ENCODE results near the gene GMPS. TPM values are rescaled to one million over a fixed set of nuclear protein-coding genes. Genes with fewer than 3 reads are reported as not detected.
"Not testable (repeated sequence)": the region's sequence is repeated elsewhere in the genome, so short reads cannot be mapped to it uniquely, and the experiment has no call there.

The GMPS gene
- total RNA-seq, 1 donor from 2014 or later = 50.2 TPM

DNA sequence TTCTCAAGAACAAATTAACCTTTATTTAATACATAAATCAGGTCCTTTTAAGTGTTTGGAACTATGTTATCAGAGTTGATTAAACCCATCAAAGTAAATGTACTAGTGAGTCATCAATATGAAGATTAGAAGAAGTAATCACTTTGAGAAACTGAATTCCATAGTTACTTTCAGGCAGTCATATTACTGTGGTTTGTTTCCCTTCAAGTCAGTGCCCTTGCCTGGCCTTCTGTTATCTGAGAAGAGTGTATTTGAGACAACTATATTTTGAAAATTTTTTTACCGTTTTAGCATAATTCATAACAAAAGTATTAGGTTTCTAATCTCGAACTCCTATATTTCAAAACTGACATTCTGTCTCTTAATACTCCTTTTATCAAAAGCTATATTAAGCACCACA lies 73.6 kb downstream of the GMPS start:
- no peak for DNase-seq

DNA sequence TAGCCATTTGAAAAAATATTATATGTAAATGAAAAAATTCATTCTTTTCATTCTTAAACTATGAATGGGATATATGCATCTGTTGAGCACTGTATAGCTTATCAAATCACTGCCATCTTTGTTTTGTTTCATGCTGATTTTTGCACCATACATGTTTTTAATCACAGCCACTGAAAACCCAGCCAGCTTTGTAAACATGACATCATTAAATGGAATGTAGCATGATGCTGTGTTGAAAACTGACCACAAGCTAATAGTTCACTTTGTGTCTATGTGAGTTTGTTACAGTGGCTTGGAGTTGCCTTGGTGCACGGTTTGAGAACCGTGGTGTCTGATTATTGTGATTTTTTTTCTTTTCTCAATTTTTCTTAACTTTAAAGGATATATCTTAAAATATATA lies 75.7 kb downstream of the GMPS start:
- no peak for DNase-seq

DNA sequence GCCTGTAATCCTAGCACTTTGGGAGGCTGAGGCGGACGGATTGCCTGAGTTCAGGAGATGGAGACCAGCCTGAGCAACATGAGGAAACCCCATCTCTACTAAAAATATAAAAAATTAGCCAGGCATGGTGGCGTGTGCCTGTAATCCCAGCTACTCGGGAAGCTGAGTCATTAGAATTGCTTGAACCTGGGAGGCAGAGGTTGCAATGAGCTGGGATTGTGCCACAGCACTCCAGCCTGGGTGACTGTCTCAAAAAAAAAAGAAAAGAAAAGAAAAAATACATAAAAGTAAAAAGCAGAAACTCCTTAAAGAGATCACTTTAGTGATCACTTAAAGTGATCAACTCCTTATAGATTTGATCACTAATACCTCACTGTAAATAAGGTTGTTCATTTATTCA lies 78.0 kb downstream of the GMPS start:
- DNase-seq = no peak

DNA sequence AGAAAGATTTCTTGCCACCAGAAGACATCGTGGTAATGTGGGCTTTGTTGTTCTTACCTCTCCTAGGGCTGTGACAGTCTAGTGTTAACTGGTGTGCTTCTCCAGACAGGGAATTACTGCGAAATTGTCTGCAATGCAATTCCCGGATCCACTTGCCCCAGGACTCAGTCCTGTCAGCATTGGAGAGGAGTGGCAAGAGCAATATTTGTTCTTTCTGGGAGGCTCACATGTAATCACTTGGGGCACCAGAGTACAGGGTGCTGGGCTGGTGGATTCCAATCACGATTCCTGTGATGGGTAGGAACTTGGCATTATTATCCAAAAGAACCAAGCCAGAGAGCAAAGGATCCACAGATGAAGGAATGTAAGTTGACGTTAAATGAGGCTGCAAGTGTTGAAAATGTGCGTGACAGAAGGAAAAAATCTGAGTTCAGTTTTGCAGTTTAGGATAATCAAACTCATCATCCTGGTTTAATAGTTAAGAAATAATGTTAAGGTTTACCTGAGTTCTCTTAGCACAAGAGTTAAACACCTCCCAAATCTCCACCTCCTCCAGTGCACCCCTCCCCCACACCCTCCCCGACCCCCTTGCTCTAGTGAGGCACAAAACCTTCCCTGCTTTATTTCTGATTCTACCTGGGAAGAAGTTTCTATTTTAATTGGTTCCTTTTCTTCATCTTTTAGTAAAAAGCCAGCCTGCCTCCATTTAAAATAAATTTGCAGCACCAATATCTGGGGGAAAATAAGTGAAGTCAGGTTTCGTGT lies 79.2 kb downstream of the GMPS start:
- no peak for DNase-seq

DNA sequence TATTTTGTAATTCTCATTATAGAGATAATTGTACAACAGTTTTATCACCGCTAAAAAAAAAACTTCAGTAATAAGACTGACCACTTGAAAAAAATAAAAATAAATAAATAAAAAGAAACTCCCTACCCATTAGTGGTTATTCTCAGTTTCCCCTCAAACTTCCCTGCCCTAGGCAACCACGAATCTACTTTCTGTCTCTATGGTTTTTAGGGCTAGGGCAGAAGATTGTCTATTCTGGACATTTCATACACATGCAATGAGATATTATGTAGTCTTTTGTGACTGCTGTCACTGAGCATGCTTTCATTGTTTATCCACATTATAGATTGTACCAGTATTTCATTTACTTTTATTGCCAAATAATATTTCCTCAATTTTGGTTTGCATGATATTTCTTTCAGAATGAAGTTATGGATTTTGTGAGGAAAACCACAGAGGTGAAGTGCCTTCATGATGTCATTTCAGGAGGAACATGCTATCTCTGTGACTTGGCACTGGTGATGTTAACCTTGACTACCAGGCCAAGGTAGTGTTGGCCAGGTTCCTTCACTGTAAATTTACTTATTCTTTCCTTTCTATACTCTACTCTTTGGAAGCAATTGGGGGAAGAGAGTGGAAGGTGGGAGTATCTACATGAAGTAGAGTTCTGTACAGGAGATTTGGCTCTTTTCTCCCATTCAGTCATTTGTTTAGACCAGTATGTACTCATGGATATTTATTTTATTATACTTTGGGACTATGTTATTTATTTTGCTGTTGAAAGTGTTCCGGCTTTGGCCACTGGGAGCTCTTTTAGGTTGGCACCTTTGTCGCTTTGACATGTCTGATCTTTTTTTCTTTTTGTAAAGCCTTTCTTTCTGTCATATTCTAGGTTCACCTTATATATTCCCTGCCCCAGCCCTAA lies 86.3 kb downstream of the GMPS start:
- DNase-seq = no peak

DNA sequence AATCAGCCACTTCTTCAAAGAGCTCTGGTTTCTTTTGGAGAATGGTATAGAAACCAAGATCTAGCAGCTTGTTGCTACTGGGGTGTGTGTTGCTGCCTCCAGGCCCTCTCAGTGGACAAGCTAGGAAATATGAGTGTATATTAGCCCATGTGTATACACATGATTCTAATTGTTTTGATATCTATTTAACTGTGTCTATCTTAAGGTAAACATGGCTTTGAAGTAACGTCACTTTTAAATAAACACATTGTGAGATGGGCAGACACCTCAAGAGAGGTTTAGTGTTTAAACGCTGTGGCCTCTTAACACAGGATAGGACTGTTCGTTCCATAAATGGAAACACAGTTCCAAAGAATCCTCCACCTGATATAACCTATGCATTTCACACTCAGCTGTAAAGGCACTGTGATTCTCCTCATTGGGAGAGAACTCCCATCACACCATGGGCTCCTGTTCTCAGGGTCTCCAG lies 87.0 kb downstream of the GMPS start:
- DNase-seq = no peak

DNA sequence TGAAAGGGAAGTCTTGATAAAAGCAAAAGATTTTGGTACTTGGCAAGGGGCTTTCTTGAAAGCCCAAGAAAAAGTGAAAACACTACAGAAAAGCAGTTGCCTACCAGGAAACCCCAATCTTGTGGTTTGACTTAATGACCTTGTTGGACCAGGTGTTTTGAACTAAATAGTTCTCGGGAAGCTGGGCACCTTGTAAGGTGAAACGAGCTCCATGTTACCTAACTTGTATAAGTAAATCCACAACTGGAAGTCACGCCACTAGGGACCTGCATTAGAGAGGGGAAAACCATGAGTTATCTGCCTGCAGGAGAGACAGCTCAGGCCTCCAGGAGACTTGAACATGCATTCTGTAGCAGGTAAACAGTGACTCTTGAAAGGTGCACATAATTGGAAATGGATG lies 88.2 kb downstream of the GMPS start:
- DNase-seq = no peak

DNA sequence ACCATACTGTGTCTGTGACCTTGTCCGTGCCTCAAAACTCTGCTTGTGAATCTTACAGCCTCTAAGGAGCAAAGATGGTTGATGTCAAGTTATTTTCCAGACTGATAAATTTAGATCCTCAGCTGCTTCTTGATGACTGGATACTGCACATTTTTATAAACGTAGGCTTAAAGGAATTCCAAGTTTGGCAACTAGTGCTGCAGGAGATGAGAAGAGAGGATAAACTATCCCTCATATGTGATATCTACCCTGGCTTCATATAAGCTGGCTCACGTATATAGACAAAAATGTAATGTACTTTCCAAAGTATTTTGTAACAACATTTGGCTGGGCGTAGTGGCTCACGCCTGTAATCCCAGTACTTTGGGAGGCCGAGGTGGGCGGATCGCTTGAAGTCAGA lies 89.6 kb downstream of the GMPS start:
- DNase-seq = no peak

DNA sequence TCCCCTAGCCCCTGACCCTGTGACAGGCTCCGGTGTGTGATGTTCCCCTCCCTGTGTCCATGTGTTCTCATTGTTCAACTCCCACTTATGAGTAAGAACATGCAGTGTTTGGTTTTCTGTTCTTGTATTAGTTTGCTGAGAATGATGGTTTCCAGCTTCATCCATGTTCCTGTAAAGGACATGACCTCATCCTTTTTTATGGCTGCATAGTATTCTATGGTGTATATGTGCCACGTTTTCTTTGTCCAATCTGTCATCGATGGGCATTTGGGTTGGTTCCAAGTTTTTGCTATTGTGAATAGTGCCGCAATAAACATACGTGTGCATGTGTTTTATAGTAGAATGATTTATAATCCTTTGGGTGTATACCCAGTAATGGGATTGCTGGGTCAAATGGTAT lies 90.6 kb downstream of the GMPS start:
- DNase-seq = not testable (repeated sequence)

DNA sequence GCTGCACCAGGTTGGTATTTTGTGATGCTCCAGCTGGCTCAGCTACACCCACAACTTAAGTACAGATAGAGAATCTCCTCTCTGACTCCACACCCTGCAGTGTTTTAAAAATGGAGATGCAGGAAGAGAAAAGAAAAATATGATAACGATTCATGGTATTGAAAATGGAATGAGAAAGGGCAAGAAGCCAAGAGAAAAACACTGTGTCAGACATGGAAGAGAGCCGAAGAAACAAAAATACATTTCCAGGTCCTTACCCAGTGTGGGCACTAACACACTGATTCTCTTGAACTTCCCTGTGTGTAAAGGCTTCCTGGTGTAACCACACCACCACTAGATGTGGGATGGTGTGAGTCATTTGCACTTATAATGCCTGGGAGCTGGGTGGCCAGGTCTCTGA lies 93.1 kb downstream of the GMPS start:
- no peak for DNase-seq

DNA sequence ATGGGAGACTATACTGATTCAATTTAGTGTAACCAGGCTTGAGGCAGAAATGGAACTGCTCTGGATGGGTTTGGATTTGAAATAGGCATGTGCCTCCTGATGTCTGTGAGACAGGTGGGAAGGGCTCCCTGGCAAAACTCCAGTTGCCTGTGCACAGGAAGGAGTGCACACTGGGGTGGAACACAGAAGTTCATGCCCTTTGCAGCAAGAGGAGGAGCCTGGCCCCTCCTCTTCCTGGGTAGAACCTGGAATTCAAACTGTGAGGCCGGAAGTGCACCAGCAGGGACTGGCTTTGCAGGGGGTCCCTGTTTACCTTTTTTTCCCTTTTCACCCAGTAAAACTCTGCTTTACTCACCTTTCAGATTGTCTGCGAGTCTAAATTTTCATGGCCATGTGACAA lies 99.9 kb downstream of the GMPS start:
- DNase-seq = no peak

DNA sequence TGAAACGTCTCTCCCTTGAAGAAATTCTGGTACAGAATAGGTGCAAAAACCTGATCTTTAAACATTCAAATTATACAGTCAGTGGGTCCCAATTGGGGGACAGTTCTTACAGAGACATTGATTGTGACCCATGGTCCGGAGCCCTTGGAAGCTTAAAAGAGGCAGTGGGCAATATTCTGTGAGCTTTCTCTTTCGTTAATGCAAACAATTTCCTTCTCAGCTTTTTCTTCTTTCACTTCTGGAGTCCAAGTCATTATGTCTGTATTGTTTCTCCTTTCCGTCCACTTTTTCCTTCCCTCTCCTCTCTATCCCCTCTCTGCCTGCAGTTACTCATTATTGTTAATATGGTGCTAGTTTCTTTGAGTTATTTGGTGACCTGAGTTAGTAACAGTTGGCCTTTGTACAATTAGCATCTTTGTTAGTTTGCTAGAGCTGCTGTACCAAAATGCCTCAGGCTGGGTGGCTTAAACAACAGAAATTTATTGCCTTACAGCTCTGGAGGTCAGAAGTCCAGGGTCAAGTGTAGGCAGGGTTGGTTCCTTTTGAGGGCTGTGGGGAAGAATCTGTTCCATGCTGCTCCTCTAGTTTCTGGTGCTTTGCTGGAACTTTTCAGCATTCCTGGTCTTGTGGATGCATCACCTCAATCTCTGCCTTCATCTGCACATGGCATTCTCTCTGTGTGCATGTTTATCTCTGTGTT lies 102.6 kb downstream of the GMPS start:
- DNase-seq = no peak

DNA sequence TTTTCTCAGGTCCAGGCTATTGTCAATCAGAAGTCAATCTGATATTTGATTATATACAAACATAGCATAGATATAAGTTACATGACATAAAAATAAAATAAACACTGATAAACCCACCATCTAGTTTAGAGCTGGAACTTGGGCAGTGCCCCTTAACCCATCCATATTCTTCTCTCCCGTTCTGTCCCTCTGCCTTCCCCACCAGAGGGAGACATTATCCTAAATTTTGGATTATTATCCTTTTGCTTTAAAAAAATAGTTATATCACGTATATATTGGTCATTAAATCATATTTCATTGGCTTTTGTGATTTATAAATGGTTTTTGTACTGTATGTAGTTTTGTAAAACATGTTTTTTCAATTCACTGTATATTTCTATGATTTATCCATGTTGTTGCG lies 107.9 kb downstream of the GMPS start:
- no peak for DNase-seq

DNA sequence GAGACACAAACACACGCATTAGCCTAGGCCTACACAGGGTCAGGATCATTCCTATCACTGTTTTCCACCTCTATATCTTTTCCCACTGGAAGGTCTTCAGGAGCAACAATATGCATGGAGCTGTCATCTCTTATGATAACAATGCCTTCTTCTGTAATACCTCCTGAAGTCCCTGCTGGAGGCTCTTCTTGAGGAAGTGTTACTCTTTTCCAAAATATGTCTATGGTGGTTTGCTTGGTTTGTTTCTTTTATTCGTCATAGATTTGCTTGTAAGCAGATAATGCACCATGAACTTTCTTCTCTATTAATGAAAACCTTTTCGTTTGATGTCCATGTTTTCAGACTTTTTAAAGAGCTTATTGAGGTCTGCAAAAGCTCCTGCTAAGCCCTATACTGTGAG lies 109.3 kb downstream of the GMPS start:
- DNase-seq = no peak

DNA sequence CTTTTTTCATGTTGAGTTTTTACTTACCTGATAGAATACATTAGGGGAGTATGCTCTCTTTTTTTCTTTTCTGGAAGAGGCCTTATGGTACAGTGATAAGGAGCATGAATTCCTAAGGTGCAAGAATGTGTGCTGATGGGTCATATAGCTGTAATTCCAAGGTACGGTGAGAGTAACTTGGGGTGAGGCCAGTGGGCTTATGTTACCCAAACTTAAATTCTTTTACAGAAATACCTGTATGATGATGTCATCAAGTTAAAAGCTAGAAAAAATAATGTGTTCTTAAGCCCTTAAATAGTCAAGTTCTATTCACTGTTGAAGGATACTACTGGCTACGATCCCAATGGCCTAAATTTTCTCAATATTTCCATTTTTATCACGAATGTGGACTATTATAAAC lies 111.2 kb downstream of the GMPS start:
- no peak for DNase-seq

DNA sequence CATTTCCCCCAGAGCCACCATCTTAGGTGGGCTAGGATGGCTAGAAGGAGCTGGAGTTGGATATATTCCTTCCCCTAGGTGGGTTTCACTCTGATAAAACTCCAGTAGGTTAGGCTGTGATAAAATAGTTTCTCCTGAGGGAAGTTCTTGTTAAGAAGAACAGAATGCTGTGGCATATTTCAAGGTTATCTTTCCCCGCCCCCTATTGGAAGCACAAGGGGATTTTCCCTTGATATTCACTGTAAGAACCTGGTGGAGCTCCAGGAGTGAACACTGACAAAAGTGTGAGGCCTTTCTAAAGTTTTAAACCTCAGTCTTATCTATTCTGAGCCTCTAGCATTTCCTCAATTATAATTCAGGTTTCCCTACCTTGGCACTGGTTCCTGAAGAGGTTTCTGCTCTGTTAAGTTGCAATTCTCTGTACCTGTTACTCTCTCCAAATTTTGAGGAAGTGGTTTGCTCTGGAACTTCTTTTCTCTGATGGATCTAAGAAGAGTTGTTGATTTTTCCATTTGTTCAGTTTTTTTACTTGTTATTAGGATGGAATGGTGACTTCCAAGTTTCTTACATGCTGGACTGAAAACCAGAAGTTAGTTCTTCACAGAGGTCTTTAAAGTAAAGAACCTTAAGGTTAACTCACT lies 113.5 kb downstream of the GMPS start:
- DNase-seq = no peak

DNA sequence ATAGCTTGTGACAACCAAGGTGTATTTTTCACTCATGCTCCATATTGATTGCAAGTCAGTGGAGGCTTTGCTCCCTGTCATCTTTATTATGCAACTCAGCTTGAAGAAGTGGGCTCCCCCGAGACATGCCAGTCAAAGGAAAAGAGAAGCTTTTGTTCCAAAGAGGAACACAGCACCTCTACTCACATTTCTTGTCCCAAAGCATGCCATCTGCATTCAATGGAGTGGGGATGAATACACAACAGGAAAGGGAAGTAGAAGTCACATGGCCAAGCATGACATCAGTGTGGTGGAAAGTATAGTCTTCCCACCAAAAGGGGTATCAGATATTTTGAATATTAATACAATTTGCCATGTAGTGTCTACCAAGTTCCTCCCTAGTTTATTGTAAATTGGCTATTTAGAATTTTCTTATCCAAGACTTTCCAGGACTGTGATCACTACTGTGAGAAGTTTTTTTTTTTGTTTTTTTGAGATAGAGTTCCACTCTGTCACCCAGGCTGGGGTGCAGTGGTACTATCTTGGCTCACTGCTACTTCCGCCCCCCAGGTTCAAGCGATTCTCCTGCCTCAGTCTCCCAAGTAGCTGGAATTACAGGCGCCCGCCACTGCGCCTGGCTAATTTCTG lies 114.5 kb downstream of the GMPS start:
- DNase-seq = no peak

DNA sequence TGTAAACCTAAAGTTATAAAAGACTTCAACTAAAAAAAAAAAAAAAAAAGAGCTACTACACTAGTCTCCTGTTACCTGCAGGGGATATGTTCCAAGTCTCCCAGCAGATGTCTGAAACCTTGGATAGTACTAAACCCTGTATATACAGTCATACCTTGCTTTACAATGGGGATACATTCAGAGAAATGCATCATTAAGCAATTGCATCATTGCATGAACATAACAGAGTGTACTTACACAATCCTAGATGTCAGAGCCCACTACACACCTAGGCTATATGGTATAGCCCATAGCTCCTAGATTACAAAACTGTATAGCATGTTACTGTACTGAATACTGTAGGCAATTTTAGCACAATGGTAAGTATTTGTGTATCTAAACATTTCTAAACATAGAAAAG lies 119.1 kb downstream of the GMPS start:
- DNase-seq = no peak

DNA sequence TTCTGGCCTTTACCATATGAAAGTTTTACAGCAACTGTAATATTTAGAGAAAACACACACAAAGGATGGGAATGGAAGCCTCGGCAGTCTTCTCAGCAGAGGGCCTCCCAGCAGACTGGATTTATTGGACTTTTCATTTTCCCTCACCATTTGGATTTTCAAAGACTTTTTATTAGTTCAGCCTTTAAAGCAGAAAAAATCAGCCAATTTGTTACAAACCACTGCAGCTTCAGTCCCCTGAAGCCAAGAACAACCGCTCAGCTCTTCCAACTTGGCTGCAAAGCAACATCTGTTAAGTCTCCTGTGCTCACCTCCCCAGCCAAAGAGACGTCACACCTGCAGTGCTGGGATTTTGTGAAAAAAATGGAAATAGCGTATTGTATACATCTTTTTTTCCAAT lies 120.8 kb downstream of the GMPS start:
- no peak for DNase-seq

DNA sequence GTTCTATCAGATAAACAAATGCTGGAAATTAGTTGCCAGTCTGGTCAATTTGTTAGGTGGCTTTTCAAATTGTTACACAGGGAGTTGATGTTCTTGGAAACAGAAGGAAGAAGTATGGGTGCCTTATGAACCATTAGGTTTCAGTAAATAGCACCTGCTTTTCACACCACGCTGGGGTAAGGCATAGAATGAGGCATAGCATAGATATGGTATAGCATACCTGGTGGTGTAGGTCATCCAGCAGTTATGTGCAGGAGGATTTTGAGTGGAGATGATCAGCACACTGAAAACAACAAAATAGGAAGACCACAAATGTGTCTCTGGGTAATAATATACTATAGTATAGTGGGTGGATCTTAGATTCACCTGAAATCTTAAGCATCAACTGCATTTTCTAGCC lies 121.4 kb downstream of the GMPS start:
- no peak for DNase-seq

Measured in occipital lobe (tissue), 2 donors.